T-cell (primary cell): ENCODE measurements around the gene ORC3. TPM values are rescaled to one million over a fixed set of nuclear protein-coding genes. Genes with fewer than 3 reads are reported as not detected.

ENCODE experiments used
- ATAC-seq, 4 experiments: fragments of 200-7000 bp in 3 of 4; fragments of 150-1000 bp in 1 of 4; cut with Tn5 transposase; replicated peaks in 1 of 4; 1 replicate in 3 of 4; 2 replicates in 1 of 4; pipeline ENCODE4 v1.10.0; 2021; ENCODE audit warnings: moderate library complexity in 3 of 4, mild to moderate bottlenecking in 2 of 4, moderate number of reproducible peaks in 1 of 4
- CTCF ChIA-PET, 2 donors: fragments of 300-600 bp; sonication (Branson Sonifier 250); formaldehyde crosslinking; loops; one replicate each; lab custom pipeline; 2022; ENCODE audit warnings: antibody characterized with exemption in 2 of 2; lab: Charles Lee
- POLR2A ChIA-PET, 2 donors: fragments of 300-600 bp; sonication (Branson Sonifier 250); formaldehyde crosslinking; loops; one replicate each; lab custom pipeline; 2022; ENCODE audit warnings: antibody characterized with exemption in 2 of 2; lab: Charles Lee
- DNase-seq, 35 experiments: peaks; one replicate each; pipeline versions ENCODE4 v3.0.0 to v3.0.0-alpha.2; 2013 to 2023
- H3K27ac ChIP-seq: one replicate; pipeline ENCODE4 v1.5.1; 2013; ENCODE audit warnings: low read length
- H3K27me3 ChIP-seq, 2 experiments: replicated peaks in 1 of 2; 1 replicate in 1 of 2; 2 replicates in 1 of 2; pipeline versions ENCODE4 v1.6.1 to v1.7.0; 2013; ENCODE audit warnings: low read length in 1 of 2, mixed read lengths in 1 of 2; ENCODE audit not compliant: control insufficient read depth in 2 of 2, insufficient read depth in 2 of 2; ENCODE audit errors: extremely low read depth in 1 of 2
- H3K36me3 ChIP-seq, 2 donors: 1 replicate in 1 of 2; 2 replicates in 1 of 2; pipeline versions ENCODE4 v1.6.1 to v1.7.0; 2013; ENCODE audit warnings: low read length in 1 of 2; ENCODE audit not compliant: control insufficient read depth in 2 of 2, insufficient read depth in 1 of 2; ENCODE audit errors: extremely low read depth in 1 of 2
- H3K4me1 ChIP-seq, 2 experiments: 1 replicate in 1 of 2; 2 replicates in 1 of 2; pipeline versions ENCODE4 v1.6.1 to v1.7.0; 2013; ENCODE audit warnings: low read length in 2 of 2, mixed read lengths in 1 of 2; ENCODE audit not compliant: insufficient read depth in 2 of 2, control insufficient read depth in 1 of 2; ENCODE audit errors: extremely low read depth in 1 of 2
- H3K4me3 ChIP-seq, 2 donors: 1 replicate in 1 of 2; 2 replicates in 1 of 2; pipeline versions ENCODE4 v1.5.1 to v1.7.0; 2013; ENCODE audit warnings: mild to moderate bottlenecking in 2 of 2, low read length in 1 of 2, moderate library complexity in 1 of 2; ENCODE audit not compliant: control insufficient read depth in 1 of 2; ENCODE audit errors: extremely low read depth in 1 of 2
- H3K9me3 ChIP-seq: 2 replicates; pipeline ENCODE4 v1.7.0; 2013
- H3K27ac Mint-ChIP-seq, 2 donors: one replicate each; pipeline ENCODE4 v1.8.0; 2020 to 2021; ENCODE audit warnings: mild to moderate bottlenecking in 2 of 2, mixed read lengths in 2 of 2
- H3K27me3 Mint-ChIP-seq, 2 donors: one replicate each; pipeline ENCODE4 v1.8.0; 2021 to 2022; ENCODE audit warnings: mixed read lengths in 2 of 2
- H3K36me3 Mint-ChIP-seq: one replicate; pipeline ENCODE4 v1.8.0; 2021; ENCODE audit warnings: mixed read lengths
- H3K4me1 Mint-ChIP-seq, 3 donors: one replicate each; pipeline ENCODE4 v1.8.0; 2020 to 2022; ENCODE audit warnings: mixed read lengths in 3 of 3, mild to moderate bottlenecking in 1 of 3
- H3K4me3 Mint-ChIP-seq, 3 donors: one replicate each; pipeline ENCODE4 v1.8.0; 2020 to 2022; ENCODE audit warnings: mild to moderate bottlenecking in 3 of 3, mixed read lengths in 3 of 3, moderate library complexity in 3 of 3
- H3K9me3 Mint-ChIP-seq, 3 donors: one replicate each; pipeline ENCODE4 v1.8.0; 2020 to 2022; ENCODE audit warnings: mixed read lengths in 3 of 3
- WGBS: methylation state at CpG from one replicate; pipeline ENCODE4 v1.1.5; 2013; ENCODE audit warnings: missing lambda C conversion rate; ENCODE audit not compliant: insufficient coverage; 5-methylcytosine and 5-hydroxymethylcytosine counted together
- total RNA-seq, 35 experiments: library from RNA in 6 of 35; stranded (reverse) in 6 of 35; fragments of 120-200 nt in 1 of 35; gene quantifications; one replicate each; pipeline versions ENCODE4 v1.2.1 to v1.2.4 and lab custom pipeline; 2013 to 2026

The ORC3 gene
- total RNA-seq (10 to 100 TPM; 15.9 to 20.9 (median 20.4) TPM), total RNA-seq (lab: John Stamatoyannopoulos, UW) (11.6 to 73.1 (median 33.0) reads per million in 29 experiments)
- total RNA-seq (2013), result 32.1 TPM

- Histone ChIP-seq H3K4me1 (peaks cover 21 to 29% of the 10 kb centered on the region in 2 experiments), H3K27ac (peak within 1 kb of the TSS; percentile 77), H3K27me3 (no peaks in the 10 kb centered on the region), H3K4me3 (peak within 1 kb of the TSS; percentile 85 to 99), H3K9me3 (no peaks in the 10 kb centered on the region), H3K36me3 (peaks cover 0 to 4% of the 10 kb centered on the region in 2 donors)
- Mint-ChIP-seq H3K27ac (peak within 1 kb of the TSS; percentile 89 to 91), H3K9me3 (no peaks in the 10 kb centered on the region), H3K4me1 (peaks cover 69 to 78% (median 76%) of the 10 kb centered on the region in 3 donors), H3K27me3 (no peaks in the 10 kb centered on the region), H3K4me3 (peak within 1 kb of the TSS; percentile 92 to 100 (median 93)), H3K36me3 (peaks cover 9% of the 10 kb centered on the region)
- DNase-seq (peak; percentile 86 to 94 (median 92)), ATAC-seq (peak; percentile 99 to 100 (median 100))
- ChIA-PET CTCF (interaction anchor here in 1 of 2 donors (0.6 kb wide), 1 partner anchor 340 kb away, joined by 3 read pairs; no protein-coding TSS in a partner anchor), POLR2A (interaction anchor here (0.5 to 0.9 kb wide), 9 partner anchors 62 to 1290 kb away, joined by 3 to 5 read pairs (median 4); partner anchors contain the start of genes AKIRIN2 (in 1 of the 2) and ZNF292 (in 1 of the 2))
- 0% methylated on average over 31 of the region's 49 CpGs for WGBS
Observed at GRCh38 chr6:87589693-87590416, at the start of gene ORC3, which contains the start of gene RARS2. ORC3 (plus strand) TSS chr6:87590135; CDS start chr6:87590169, 34 bp downstream. RARS2 (minus strand) TSS chr6:87589987; CDS start chr6:87589957, 30 bp downstream.

- ChIA-PET CTCF (interaction anchor here in 1 of 2 donors (0.6 kb wide), 1 partner anchor 218 kb away, joined by 3 read pairs; no protein-coding TSS in a partner anchor), POLR2A (no interaction called here)
- peaks cover 61% of the 10 kb centered on the region for H3K36me3 Mint-ChIP-seq
Observed at GRCh38 chr6:87540539-87540938, 49.4 kb upstream of the ORC3 start.

GRCh38 chr6:87541041-87541440 is 48.9 kb upstream of the ORC3 start:
- no peaks in the 10 kb centered on the region for H3K27me3 Mint-ChIP-seq
- Histone ChIP-seq H3K27ac (no peak overlapping the region), H3K4me1 (no peaks in the 10 kb centered on the region), H3K9me3 (no peaks in the 10 kb centered on the region), H3K36me3 (peaks cover 6 to 50% of the 10 kb centered on the region in 2 donors), H3K4me3 (no peak overlapping the region), H3K27me3 (no peaks in the 10 kb centered on the region)
- ATAC-seq (no peak), DNase-seq (no peak)
- peaks cover 2 to 7% (median 5%) of the 10 kb centered on the region in 3 donors for H3K4me1 Mint-ChIP-seq
- no peak overlapping the region for H3K27ac Mint-ChIP-seq
- peaks cover 67% of the 10 kb centered on the region for H3K36me3 Mint-ChIP-seq
- CTCF ChIA-PET, result no interaction called here
- WGBS, result no CpG with 5 or more reads among the region's 1 CpG
- POLR2A ChIA-PET, result no interaction called here
- H3K4me3 Mint-ChIP-seq, result no peak overlapping the region
- H3K9me3 Mint-ChIP-seq, result peaks cover 0 to 5% (median 0%) of the 10 kb centered on the region in 3 donors

More at GRCh38 chr6:87540539-87540938, 49.4 kb upstream of the ORC3 start:
- WGBS, result 100% methylated on average over 1 of the region's 4 CpGs
- Mint-ChIP-seq H3K9me3 (peaks cover 0 to 5% (median 0%) of the 10 kb centered on the region in 3 donors), H3K4me1 (peaks cover 2 to 7% (median 5%) of the 10 kb centered on the region in 3 donors), H3K27ac (no peak overlapping the region), H3K4me3 (no peak overlapping the region), H3K27me3 (no peaks in the 10 kb centered on the region)
- H3K27ac ChIP-seq, result no peak overlapping the region
- no peaks in the 10 kb centered on the region for H3K27me3 ChIP-seq
- H3K9me3 ChIP-seq, result no peaks in the 10 kb centered on the region
- H3K4me1 ChIP-seq, result no peaks in the 10 kb centered on the region
- peaks cover 6 to 48% of the 10 kb centered on the region in 2 donors for H3K36me3 ChIP-seq
- ATAC-seq (no peak), DNase-seq (no peak)
- no peak overlapping the region for H3K4me3 ChIP-seq

GRCh38 chr6:87541744-87542143 is 48.2 kb upstream of the ORC3 start:
- ChIA-PET POLR2A (no interaction called here), CTCF (interaction anchor here in 1 of 2 donors (0.6 kb wide), 1 partner anchor 8 kb away, joined by 6 read pairs; no protein-coding TSS in a partner anchor)
- Histone ChIP-seq H3K9me3 (no peaks in the 10 kb centered on the region), H3K4me1 (no peaks in the 10 kb centered on the region), H3K27ac (no peak overlapping the region), H3K27me3 (no peaks in the 10 kb centered on the region), H3K4me3 (no peak overlapping the region), H3K36me3 (peaks cover 6 to 51% of the 10 kb centered on the region in 2 donors)
- Mint-ChIP-seq H3K27ac (no peak overlapping the region), H3K9me3 (peaks cover 0 to 5% (median 0%) of the 10 kb centered on the region in 3 donors), H3K4me3 (no peak overlapping the region), H3K36me3 (peaks cover 69% of the 10 kb centered on the region), H3K27me3 (no peaks in the 10 kb centered on the region), H3K4me1 (peaks cover 2 to 7% (median 5%) of the 10 kb centered on the region in 3 donors)
- DNase-seq (no peak), ATAC-seq (no peak)
- WGBS, result no CpG with 5 or more reads among the region's 2 CpGs

- no peak overlapping the region for H3K4me3 Mint-ChIP-seq
- H3K27me3 Mint-ChIP-seq, result no peaks in the 10 kb centered on the region
- no peaks in the 10 kb centered on the region for H3K27me3 ChIP-seq
- H3K27ac Mint-ChIP-seq, result no peak overlapping the region
- H3K27ac ChIP-seq, result no peak overlapping the region
- no peaks in the 10 kb centered on the region for H3K9me3 ChIP-seq
- DNase-seq (no peak), ATAC-seq (no peak)
- no peaks in the 10 kb centered on the region for H3K4me1 Mint-ChIP-seq
- H3K4me3 ChIP-seq, result no peak overlapping the region
- peaks cover 6 to 56% of the 10 kb centered on the region in 2 donors for H3K36me3 ChIP-seq
- H3K36me3 Mint-ChIP-seq, result peaks cover 64% of the 10 kb centered on the region
- no peaks in the 10 kb centered on the region for H3K4me1 ChIP-seq
- POLR2A ChIA-PET, result interaction anchor here in 1 of 2 donors (0.6 kb wide), 1 partner anchor 99 kb away, joined by 3 read pairs; no protein-coding TSS in a partner anchor
- CTCF ChIA-PET, result interaction anchor here in 1 of 2 donors (0.6 kb wide), 1 partner anchor 12 kb away, joined by 6 read pairs; no protein-coding TSS in a partner anchor
- 100% methylated on average over 2 of the region's 4 CpGs for WGBS
- H3K9me3 Mint-ChIP-seq, result peaks cover 0 to 5% (median 0%) of the 10 kb centered on the region in 3 donors
Observed at GRCh38 chr6:87543696-87544473, 46.0 kb upstream of the ORC3 start.

GRCh38 chr6:87544474-87544735 is 45.5 kb upstream of the ORC3 start:
- DNase-seq, result no peak
- H3K36me3 ChIP-seq, result peaks cover 6 to 53% of the 10 kb centered on the region in 2 donors
- H3K4me3 Mint-ChIP-seq, result no peak overlapping the region
- H3K27me3 Mint-ChIP-seq, result no peaks in the 10 kb centered on the region
- no CpG with 5 or more reads among the region's 1 CpG for WGBS
- no peak for ATAC-seq
- H3K36me3 Mint-ChIP-seq, result peaks cover 62% of the 10 kb centered on the region
- ChIA-PET POLR2A (interaction anchor here in 1 of 2 donors (0.6 kb wide), 1 partner anchor 98 kb away, joined by 3 read pairs; no protein-coding TSS in a partner anchor), CTCF (no interaction called here)
- no peaks in the 10 kb centered on the region for H3K9me3 ChIP-seq
- no peak overlapping the region for H3K27ac Mint-ChIP-seq
- H3K4me1 ChIP-seq, result no peaks in the 10 kb centered on the region
- no peaks in the 10 kb centered on the region for H3K27me3 ChIP-seq
- no peak overlapping the region for H3K27ac ChIP-seq
- H3K4me1 Mint-ChIP-seq, result no peaks in the 10 kb centered on the region
- H3K9me3 Mint-ChIP-seq, result peaks cover 0 to 3% (median 0%) of the 10 kb centered on the region in 3 donors
- no peak overlapping the region for H3K4me3 ChIP-seq
